Endothelial cell of umbilical vein (primary cell): ENCODE measurements around the gene LYG1. TPM values are rescaled to one million over a fixed set of nuclear protein-coding genes. Genes with fewer than 3 reads are reported as not detected.

Experiments used
- BruUV-seq: library from RNA; stranded (reverse); fragments of 400-500 nt; replicated peaks from 2 replicates; lab custom pipeline; 2021; lab: Mats Ljungman, UMichigan
- CTCF ChIA-PET: fragments of 300-600, 350-600 bp; sonication (Branson Sonifier 250); formaldehyde crosslinking; loops from one replicate; lab custom pipeline; 2021; ENCODE audit warnings: antibody characterized with exemption, inconsistent platforms; lab: Charles Lee
- POLR2A ChIA-PET: fragments of 300-600, 350-600 bp; sonication (Branson Sonifier 250); formaldehyde crosslinking; loops from one replicate; lab custom pipeline; 2021; ENCODE audit warnings: antibody characterized with exemption, inconsistent platforms; lab: Charles Lee
- DNase-seq: peaks from one replicate; pipeline ENCODE4 v3.0.0-alpha.2; 2011; ENCODE audit warnings: low read depth, low spot score
- FAIRE-seq: peaks from 2 replicates; lab custom pipeline; 2011; peaks lifted over from hg19 to GRCh38; lab: Jason Lieb, UNC
- H2AFZ ChIP-seq: 2 replicates; pipeline ENCODE4 v1.6.0; 2012; ENCODE audit warnings: low read depth, low read length, control low read depth, inconsistent platforms
- H3K27ac ChIP-seq: 2 replicates; pipeline ENCODE4 v1.5.1; 2011; ENCODE audit warnings: low read depth, mild to moderate bottlenecking, control low read depth, low read length, moderate library complexity; ENCODE audit not compliant: insufficient read depth
- H3K27me3 ChIP-seq, 2 experiments: 2 replicates each; pipeline versions ENCODE4 v1.6.0 to v1.6.1; 2011; ENCODE audit warnings: low read length in 2 of 2, mixed read lengths in 1 of 2; ENCODE audit not compliant: control insufficient read depth in 2 of 2, insufficient read depth in 2 of 2
- H3K36me3 ChIP-seq, 2 experiments: 2 replicates in 1 of 2; 3 replicates in 1 of 2; pipeline ENCODE4 v1.5.1; 2011; ENCODE audit warnings: low read length in 2 of 2, mild to moderate bottlenecking in 1 of 2, moderate library complexity in 1 of 2; ENCODE audit not compliant: control insufficient read depth in 2 of 2, insufficient read depth in 2 of 2; ENCODE audit errors: extremely low read depth in 1 of 2
- H3K4me1 ChIP-seq: 3 replicates; pipeline ENCODE4 v1.5.1; 2011; ENCODE audit warnings: mild to moderate bottlenecking, low read length; ENCODE audit not compliant: control insufficient read depth, insufficient read depth; ENCODE audit errors: extremely low read depth
- H3K4me2 ChIP-seq: 2 replicates; pipeline ENCODE4 v1.6.1; 2011; ENCODE audit warnings: low read length, control low read depth, mixed read lengths; ENCODE audit not compliant: insufficient read depth
- H3K4me3 ChIP-seq, 3 experiments: fragments of 200-600 bp in 1 of 3; sonication (generic), shearing (Covaris generic) in 1 of 3; replicated peaks in 1 of 3; 2 replicates each; pipeline ENCODE4 v1.5.1; 2011 to 2016; ENCODE audit warnings: control low read depth in 3 of 3, low read length in 3 of 3, mild to moderate bottlenecking in 2 of 3, inconsistent platforms in 1 of 3, low read depth in 1 of 3, moderate library complexity in 1 of 3; ENCODE audit not compliant: insufficient read depth in 1 of 3
- H3K79me2 ChIP-seq: 2 replicates; pipeline ENCODE4 v1.6.0; 2012; ENCODE audit warnings: low read length, inconsistent platforms; ENCODE audit not compliant: control insufficient read depth, insufficient read depth
- H3K9ac ChIP-seq: replicated peaks from 2 replicates; pipeline ENCODE3; 2011; ENCODE audit warnings: low read length, control low read depth; ENCODE audit not compliant: insufficient read depth; ENCODE audit errors: extremely low read depth
- H3K9me1 ChIP-seq: replicated peaks from 3 replicates; pipeline ENCODE4 v1.6.0; 2011; ENCODE audit warnings: mild to moderate bottlenecking, low read length; ENCODE audit not compliant: control insufficient read depth, insufficient read depth; ENCODE audit errors: extremely low read depth
- H3K9me3 ChIP-seq: replicated peaks from 2 replicates; pipeline ENCODE4 v1.5.1; 2012; ENCODE audit warnings: low read length, inconsistent platforms; ENCODE audit not compliant: control insufficient read depth, insufficient read depth
- H4K20me1 ChIP-seq: replicated peaks from 2 replicates; pipeline ENCODE3; 2011; ENCODE audit warnings: mild to moderate bottlenecking, low read length; ENCODE audit not compliant: control insufficient read depth, insufficient read depth; ENCODE audit errors: extremely low read depth
- CTCF ChIP-seq, 2 donors: IDR thresholded peaks; 1 replicate in 1 of 2; 2 replicates in 1 of 2; pipeline ENCODE4 v1.5.1; 2011; ENCODE audit warnings: low read length in 2 of 2, mild to moderate bottlenecking in 2 of 2, moderate library complexity in 2 of 2, control low read depth in 1 of 2, inconsistent platforms in 1 of 2, low read depth in 1 of 2; ENCODE audit not compliant: insufficient read depth in 1 of 2; ENCODE audit errors: extremely low read depth in 1 of 2
- GATA2 ChIP-seq: IDR thresholded peaks from 2 replicates; pipeline ENCODE4 v1.7.0; 2011; ENCODE audit warnings: low read depth, mild to moderate bottlenecking, moderate library complexity, mixed read lengths, low read length; ENCODE audit not compliant: insufficient read length, insufficient read depth
- JUN ChIP-seq: IDR thresholded peaks from 2 replicates; pipeline ENCODE4 v1.6.1; 2011; ENCODE audit warnings: borderline replicate concordance, low read depth; ENCODE audit not compliant: insufficient read length, insufficient read depth
- MYC ChIP-seq: IDR thresholded peaks from one replicate; pipeline ENCODE4 v1.6.1; 2011; ENCODE audit warnings: mild to moderate bottlenecking, low read depth, low read length
- POLR2A ChIP-seq: IDR thresholded peaks from 2 replicates; pipeline ENCODE4 v1.6.1; 2012; ENCODE audit warnings: low read depth, mild to moderate bottlenecking, control low read depth, low read length
- POLR2AphosphoS5 ChIP-seq: IDR thresholded peaks from 2 replicates; pipeline ENCODE4 v1.6.1; 2012; ENCODE audit warnings: low read depth, mild to moderate bottlenecking, control low read depth, low read length, moderate library complexity; ENCODE audit not compliant: insufficient read depth
- dilution Hi-C: fragments of 300-500 bp; cut with MboI; formaldehyde crosslinking; loops from one replicate; pipeline ENCODE4 v1.15.0; 2019; ENCODE audit warnings: low sequenced_read_pairs; ENCODE audit not compliant: extremely low pct_ligation_motif_present
- intact Hi-C: fragments of 100-400 bp; cut with micrococcal nuclease; formaldehyde crosslinking; loops from one replicate; pipeline ENCODE4 v1.10.0; 2022
- polyA plus RNA-seq, 4 experiments: library from polyadenylated mRNA; depleted of rRNA in 3 of 4; stranded (reverse) in 3 of 4; unstranded in 1 of 4; fragments of >200 nt; gene quantifications; 2 replicates each; pipeline versions ENCODE4 v1.2.1 to v1.2.3, GENCODE V29; 2011 to 2012; ENCODE audit warnings: missing spikeins in 1 of 4
- total RNA-seq: library from RNA; stranded (reverse); gene quantifications from 2 replicates; pipeline ENCODE4 v1.2.3, GENCODE V29; 2021
- TF ChIP-seq, protein P1 (sequence below): IDR thresholded peaks from 2 replicates; pipeline ENCODE4 v1.6.1; 2011; ENCODE audit not compliant: insufficient read depth, insufficient read length

LYG1 gene
- total and polyA plus RNA-seq, 2 donors (not counting 3 experiments of a cell fraction or from before 2014, with no cell fraction given): 0.35 to 1.8 TPM

DNA sequence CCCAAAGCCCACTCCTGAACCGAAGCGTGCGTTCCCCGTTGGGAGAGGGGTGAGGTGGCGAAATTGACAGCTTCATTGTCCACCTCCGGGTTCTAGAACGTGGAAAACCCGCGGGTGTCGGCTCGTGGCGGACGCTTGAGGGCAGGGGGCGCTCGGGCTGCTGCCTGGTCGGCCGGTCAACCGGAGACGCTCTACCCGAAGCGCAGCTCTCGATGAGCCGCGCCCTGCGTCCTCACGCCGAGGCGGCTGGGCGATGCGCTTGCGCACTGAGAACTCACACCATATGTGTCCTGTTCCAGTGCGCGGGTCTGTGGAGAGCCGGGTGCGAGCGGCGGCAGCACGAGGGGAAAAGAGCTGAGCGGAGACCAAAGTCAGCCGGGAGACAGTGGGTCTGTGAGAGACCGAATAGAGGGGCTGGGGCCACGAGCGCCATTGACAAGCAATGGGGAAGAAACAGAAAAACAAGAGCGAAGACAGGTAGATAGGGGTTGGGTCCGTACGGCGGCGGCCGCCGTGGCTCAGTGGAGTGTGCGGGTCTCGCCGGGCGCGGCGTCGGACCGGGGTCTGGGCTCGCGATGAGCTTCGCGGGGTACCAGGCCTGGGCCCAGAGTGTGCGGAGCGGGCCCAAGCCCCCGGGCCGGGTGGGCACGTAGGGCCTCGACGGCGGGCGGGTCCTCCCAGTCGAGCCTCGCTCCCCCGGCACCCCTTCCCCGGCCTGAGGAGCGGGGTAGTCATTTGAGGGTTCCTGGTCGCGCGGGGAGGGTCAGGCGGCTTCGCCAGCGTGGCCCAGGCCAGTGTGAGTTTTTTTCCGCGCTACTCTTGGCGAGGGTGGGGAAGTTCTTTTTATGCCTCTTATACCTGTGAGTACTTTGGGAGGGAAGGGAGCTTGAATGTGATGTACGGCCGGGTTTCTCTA, 36.4 kb upstream of the LYG1 start, which contains the start of gene EIF5B:
Gene EIF5B, plus strand, starts transcription at position 277 of the 916 bp plus-strand sequence. Its CDS starts 166 bp downstream, at position 443.
- Histone ChIP-seq H3K27me3 (no peaks in the 10 kb centered on the region), H3K27ac (peak within 1 kb of the TSS; percentile 68), H3K4me1 (peaks cover 20% of the 10 kb centered on the region), H3K79me2 (peaks cover 87% of the 10 kb centered on the region), H2AFZ (peak within 1 kb of the TSS; percentile 88), H3K4me3 (peak within 1 kb of the TSS; percentile 89 to 96 (median 91)), H3K9me1 (no peaks in the 10 kb centered on the region), H4K20me1 (no peaks in the 10 kb centered on the region), H3K36me3 (peaks cover 1 to 2% of the 10 kb centered on the region in 2 experiments), H3K9me3 (no peaks in the 10 kb centered on the region), H3K9ac (peak within 1 kb of the TSS; percentile 96), H3K4me2 (peak within 1 kb of the TSS; percentile 99)
- POLR2A ChIA-PET: interaction anchor here (0.6 to 1.8 kb wide), 6 partner anchors 17 to 157 kb away, joined by 3 to 6 read pairs (median 4); partner anchors contain the start of genes MITD1, MRPL30 and REV1
- DNase-seq (peak; percentile 98), FAIRE-seq (peak; percentile 87)
- BruUV-seq: no TSS peak
- no peak for TF ChIP-seq GATA2
- no peak for TF ChIP-seq MYC
- TF ChIP-seq, protein P1, sequence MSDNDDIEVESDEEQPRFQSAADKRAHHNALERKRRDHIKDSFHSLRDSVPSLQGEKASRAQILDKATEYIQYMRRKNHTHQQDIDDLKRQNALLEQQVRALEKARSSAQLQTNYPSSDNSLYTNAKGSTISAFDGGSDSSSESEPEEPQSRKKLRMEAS: peak; percentile 47
- TF ChIP-seq JUN: no peak
- peak; percentile 91 for TF ChIP-seq POLR2AphosphoS5
- peak; percentile 89 for TF ChIP-seq POLR2A
- TF ChIP-seq CTCF (IDR thresholded peaks at IDR 0.05; ENCODE audit: extremely low read depth in 1 of 2, insufficient read depth in 1 of 2, low read depth in 1 of 2, low read length in 2 of 2): peak; percentile 57 to 75
- dilution Hi-C loops: no loop called here
- intact Hi-C loops: loop anchor here (5.0 to 10.0 kb wide), 2 partner anchors 430 to 583 kb away; no protein-coding TSS in a partner anchor
- CTCF ChIA-PET: interaction anchor here (0.9 to 4.4 kb wide), 16 partner anchors 10 to 222 kb away, joined by 3 to 41 read pairs (median 5); partner anchors contain the start of gene REV1
